IgD-negative memory B cell (primary cell): ENCODE results near the gene PRLH. TPM values are rescaled to one million over a fixed set of nuclear protein-coding genes. Genes with fewer than 3 reads are reported as not detected.

Experiments
- H3K27ac Mint-ChIP-seq, 3 donors: one replicate each; pipeline ENCODE4 v1.8.0; 2020 to 2022; ENCODE audit warnings: mild to moderate bottlenecking in 3 of 3, mixed read lengths in 3 of 3, moderate library complexity in 1 of 3
- H3K27me3 Mint-ChIP-seq: one replicate; pipeline ENCODE4 v1.8.0; 2021; ENCODE audit warnings: mixed read lengths
- H3K36me3 Mint-ChIP-seq: one replicate; pipeline ENCODE4 v1.8.0; 2020; ENCODE audit warnings: mild to moderate bottlenecking, mixed read lengths
- H3K4me1 Mint-ChIP-seq, 3 donors: one replicate each; pipeline ENCODE4 v1.8.0; 2020 to 2022; ENCODE audit warnings: mixed read lengths in 3 of 3, mild to moderate bottlenecking in 1 of 3
- H3K4me3 Mint-ChIP-seq, 4 donors: one replicate each; pipeline ENCODE4 v1.8.0; 2020 to 2022; ENCODE audit warnings: mild to moderate bottlenecking in 4 of 4, mixed read lengths in 4 of 4, moderate library complexity in 3 of 4
- H3K9me3 Mint-ChIP-seq, 3 donors: one replicate each; pipeline ENCODE4 v1.8.0; 2020 to 2021; ENCODE audit warnings: mixed read lengths in 3 of 3, mild to moderate bottlenecking in 1 of 3
- polyA plus RNA-seq: library from polyadenylated mRNA; unstranded; fragments of 300-500 nt; fragmentation: Illumina TruSeq; gene quantifications from one replicate; pipeline ENCODE4 v1.2.3, GENCODE V29; 2021

PRLH gene, protein sequence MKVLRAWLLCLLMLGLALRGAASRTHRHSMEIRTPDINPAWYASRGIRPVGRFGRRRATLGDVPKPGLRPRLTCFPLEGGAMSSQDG
- not detected for polyA plus RNA-seq

DNA sequence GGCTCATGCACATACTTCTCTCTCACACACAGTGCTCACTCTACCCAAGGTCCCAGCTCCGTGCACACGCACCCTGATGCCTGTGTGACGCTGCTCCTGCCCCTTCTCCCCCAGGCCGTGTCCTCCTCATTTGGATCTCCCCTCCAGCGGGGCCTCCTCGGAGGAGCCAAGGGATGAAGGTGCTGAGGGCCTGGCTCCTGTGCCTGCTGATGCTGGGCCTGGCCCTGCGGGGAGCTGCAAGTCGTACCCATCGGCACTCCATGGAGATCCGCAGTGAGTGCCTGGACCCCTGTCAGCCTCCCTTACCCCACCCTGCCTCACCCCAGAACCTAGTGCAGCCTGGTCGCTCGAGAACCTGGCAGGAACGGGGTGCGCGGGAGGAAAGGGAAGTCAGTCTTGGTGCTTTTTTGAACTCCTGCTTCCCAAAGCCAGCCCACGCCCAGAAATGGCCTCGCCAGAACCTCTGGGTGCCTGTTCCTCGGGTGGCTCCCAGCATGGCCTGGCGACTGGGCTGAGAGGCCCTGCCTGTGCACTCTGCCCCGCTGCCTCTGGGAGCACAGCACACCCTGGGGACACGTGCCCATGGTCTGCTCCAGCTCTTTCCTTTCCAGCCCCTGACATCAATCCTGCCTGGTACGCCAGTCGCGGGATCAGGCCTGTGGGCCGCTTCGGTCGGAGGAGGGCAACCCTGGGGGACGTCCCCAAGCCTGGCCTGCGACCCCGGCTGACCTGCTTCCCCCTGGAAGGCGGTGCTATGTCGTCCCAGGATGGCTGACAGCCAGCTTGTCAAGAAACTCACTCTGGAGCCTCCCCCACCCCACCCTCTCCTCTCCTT is at the start of gene PRLH:
PRLH (plus strand) TSS at position 174 of the 835 bp plus-strand sequence; CDS start at position 174, 0 bp downstream.
- H3K4me1 Mint-ChIP-seq: peaks cover 0 to 2% (median 0%) of the 10 kb centered on the region in 3 donors
- H3K9me3 Mint-ChIP-seq: peaks cover 0 to 5% (median 3%) of the 10 kb centered on the region in 3 donors
- H3K36me3 Mint-ChIP-seq: no peaks in the 10 kb centered on the region
- no peak within 1 kb of the TSS for H3K27ac Mint-ChIP-seq
- peaks cover 7% of the 10 kb centered on the region for H3K27me3 Mint-ChIP-seq
- no peak within 1 kb of the TSS for H3K4me3 Mint-ChIP-seq

DNA sequence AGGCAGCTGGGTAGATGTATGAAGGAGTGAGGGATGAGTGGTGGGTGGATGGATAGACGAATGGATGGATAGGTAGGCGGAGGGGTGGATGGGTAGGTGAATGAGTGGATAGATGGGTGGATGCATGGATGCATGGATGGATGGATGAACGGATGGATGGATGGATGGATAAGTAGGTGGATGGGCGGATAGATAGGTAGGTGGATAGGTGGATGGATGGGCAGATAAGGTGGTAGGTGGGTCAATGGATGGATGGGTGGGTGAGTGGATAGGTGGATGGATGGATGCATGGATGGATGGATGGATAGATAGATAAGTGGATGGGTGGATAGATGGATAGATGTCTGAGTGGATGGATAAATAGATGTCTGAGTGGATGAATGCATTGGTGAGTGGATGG is 49.2 kb upstream of the PRLH start:
- Mint-ChIP-seq H3K4me1 (no peaks in the 10 kb centered on the region), H3K36me3 (no peaks in the 10 kb centered on the region), H3K27ac (no peak overlapping the region), H3K9me3 (no peaks in the 10 kb centered on the region), H3K27me3 (no peaks in the 10 kb centered on the region), H3K4me3 (no peak overlapping the region)

DNA sequence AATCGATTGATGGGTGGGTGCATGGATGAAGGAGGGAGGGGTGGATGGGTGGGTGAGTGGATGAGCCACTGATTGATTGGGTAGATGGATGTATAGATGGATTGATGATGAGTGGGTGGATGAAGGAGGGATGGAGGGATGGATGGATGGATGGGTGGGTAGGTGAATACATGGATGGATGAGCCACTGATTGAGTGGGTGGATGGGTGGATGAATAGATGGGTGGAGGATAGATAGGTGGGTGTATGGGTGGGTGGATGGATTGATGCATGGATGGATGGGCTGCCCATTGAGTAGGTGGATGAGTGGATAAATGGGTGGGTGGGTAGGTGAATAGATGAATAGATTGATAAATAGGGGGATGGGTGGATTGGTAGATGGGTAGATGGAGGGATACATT is 48.4 kb upstream of the PRLH start:
- no peaks in the 10 kb centered on the region for H3K9me3 Mint-ChIP-seq
- no peaks in the 10 kb centered on the region for H3K27me3 Mint-ChIP-seq
- H3K27ac Mint-ChIP-seq: no peak overlapping the region
- H3K4me1 Mint-ChIP-seq: no peaks in the 10 kb centered on the region
- no peak overlapping the region for H3K4me3 Mint-ChIP-seq
- no peaks in the 10 kb centered on the region for H3K36me3 Mint-ChIP-seq

DNA sequence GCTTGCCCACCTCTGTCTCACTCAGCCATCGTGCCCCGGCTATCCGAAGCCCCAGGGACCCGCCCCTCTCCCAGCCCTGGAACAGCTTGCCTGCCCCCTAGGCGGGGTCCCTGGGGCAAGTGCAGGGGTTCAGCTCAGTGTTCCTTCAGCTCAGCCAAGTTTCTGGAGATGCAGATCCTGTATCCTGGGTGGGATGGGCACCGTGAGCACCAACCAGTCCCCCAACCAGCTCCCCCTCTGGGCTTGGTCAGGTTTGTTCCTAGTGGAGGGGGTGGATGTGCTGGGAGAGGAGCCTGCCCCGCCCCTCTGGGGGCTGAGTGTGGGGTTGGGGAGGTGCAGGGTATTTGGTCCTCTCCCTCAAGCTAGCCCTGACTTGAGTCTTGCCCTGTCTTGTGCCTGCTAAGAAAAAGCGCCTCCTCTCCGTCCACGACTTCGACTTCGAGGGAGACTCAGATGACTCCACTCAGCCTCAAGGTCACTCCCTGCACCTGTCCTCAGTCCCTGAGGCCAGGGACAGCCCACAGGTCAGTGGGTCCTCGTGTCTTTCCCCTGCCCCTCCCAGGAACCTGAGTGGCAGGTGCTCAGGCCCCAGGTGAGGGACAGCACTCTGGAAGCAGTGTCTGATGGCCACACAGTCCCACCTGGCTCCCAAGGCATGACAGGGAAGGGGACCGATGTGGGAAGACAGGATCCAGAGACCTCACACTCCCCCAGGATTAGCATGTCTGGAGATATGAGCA is 46.7 kb upstream of the PRLH start:
- H3K4me3 Mint-ChIP-seq: no peak overlapping the region
- no peaks in the 10 kb centered on the region for H3K4me1 Mint-ChIP-seq
- H3K27me3 Mint-ChIP-seq: no peaks in the 10 kb centered on the region
- H3K36me3 Mint-ChIP-seq: no peaks in the 10 kb centered on the region
- no peak overlapping the region for H3K27ac Mint-ChIP-seq
- no peaks in the 10 kb centered on the region for H3K9me3 Mint-ChIP-seq

DNA sequence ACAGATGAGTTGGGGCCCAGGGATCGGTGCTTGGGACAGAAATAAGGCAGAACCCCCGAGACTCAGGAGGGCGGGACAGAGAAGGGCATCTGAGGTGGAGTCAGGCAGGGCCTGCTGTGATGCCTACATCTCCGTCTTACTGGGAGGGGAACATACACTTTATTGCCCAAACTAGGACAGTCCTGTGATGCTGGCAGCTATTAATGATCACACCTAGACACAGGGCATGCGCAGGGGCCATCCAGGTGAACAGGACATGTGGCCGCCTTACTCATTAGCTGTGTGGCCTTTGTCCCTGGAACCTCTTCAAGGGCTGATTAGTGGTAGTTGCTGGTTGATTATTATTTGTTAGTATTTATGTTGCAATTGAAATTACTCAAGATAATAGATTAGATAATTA is 46.1 kb upstream of the PRLH start:
- H3K4me1 Mint-ChIP-seq: no peaks in the 10 kb centered on the region
- H3K4me3 Mint-ChIP-seq: no peak overlapping the region
- no peaks in the 10 kb centered on the region for H3K27me3 Mint-ChIP-seq
- H3K27ac Mint-ChIP-seq: no peak overlapping the region
- no peaks in the 10 kb centered on the region for H3K9me3 Mint-ChIP-seq
- H3K36me3 Mint-ChIP-seq: no peaks in the 10 kb centered on the region

DNA sequence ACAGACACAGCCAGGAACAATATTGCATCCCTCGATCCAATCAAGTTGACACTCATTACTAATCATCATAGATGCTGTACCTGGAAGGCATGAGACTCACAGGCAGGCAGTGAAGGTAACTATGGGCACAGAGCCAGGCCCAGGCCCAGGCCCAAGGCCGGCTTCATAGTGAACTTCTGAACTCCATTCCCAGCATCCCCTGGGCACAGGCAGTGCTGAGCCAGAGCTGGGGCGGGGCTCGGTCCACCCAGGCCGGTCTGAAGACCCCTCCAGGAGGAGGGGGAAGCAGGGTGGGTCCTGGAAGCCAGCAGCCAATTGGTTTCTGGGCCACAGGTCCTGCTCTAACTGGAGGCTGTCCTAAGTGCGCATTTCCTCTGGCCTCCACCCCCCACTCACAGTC is 41.7 kb upstream of the PRLH start:
- Mint-ChIP-seq H3K27ac (no peak overlapping the region), H3K27me3 (no peaks in the 10 kb centered on the region), H3K4me3 (no peak overlapping the region), H3K36me3 (peaks cover 2% of the 10 kb centered on the region), H3K4me1 (peaks cover 5 to 10% (median 6%) of the 10 kb centered on the region in 3 donors), H3K9me3 (no peaks in the 10 kb centered on the region)

DNA sequence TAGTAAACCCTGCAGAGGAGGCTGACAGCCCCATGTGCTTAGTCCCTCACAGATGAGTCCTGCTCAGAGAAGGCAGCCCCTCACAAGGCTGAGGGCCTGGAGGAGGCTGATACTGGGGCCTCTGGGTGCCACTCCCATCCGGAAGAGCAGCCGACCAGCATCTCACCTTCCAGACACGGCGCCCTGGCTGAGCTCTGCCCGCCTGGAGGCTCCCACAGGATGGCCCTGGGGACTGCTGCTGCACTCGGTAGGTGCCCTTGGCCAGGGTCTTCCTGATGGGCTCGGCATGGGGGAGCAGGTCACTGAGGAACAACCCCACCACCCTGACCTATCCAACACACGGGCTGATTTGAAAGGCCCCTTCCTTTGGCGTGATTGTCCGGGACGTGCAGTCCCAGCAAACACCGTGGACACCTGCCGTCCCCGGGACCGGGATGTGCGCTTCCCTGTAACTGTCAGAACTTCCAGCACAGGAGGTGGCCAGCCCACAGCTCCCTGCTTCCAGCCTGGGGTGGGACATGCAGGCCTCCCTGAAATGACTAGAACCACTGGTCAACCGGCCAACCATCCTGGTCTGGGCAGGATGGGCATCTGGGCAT is 40.7 kb upstream of the PRLH start:
- Mint-ChIP-seq H3K27ac (no peak overlapping the region), H3K36me3 (peaks cover 2% of the 10 kb centered on the region), H3K4me1 (peaks cover 7 to 10% (median 7%) of the 10 kb centered on the region in 3 donors), H3K4me3 (no peak overlapping the region), H3K9me3 (no peaks in the 10 kb centered on the region), H3K27me3 (no peaks in the 10 kb centered on the region)

DNA sequence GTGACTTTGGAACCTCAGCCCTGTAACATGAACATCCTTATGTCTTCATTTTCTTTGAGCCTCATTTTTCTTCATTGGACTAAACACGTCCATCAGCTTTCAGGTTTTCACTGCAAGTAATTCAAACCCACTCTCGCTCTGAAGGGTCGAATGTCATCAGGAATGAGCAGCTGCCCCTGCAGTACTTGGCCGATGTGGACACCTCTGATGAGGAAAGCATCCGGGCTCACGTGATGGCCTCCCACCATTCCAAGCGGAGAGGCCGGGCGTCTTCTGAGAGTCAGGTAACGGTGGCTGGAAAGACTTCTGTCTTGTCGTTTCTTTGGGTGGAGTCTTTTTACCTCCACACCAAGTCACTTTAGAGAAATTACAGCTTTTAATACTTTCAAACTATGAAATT is 39.1 kb upstream of the PRLH start:
- no peaks in the 10 kb centered on the region for H3K27me3 Mint-ChIP-seq
- peaks cover 7 to 10% (median 7%) of the 10 kb centered on the region in 3 donors for H3K4me1 Mint-ChIP-seq
- no peak overlapping the region for H3K27ac Mint-ChIP-seq
- H3K36me3 Mint-ChIP-seq: peaks cover 2% of the 10 kb centered on the region
- no peaks in the 10 kb centered on the region for H3K9me3 Mint-ChIP-seq
- no peak overlapping the region for H3K4me3 Mint-ChIP-seq

DNA sequence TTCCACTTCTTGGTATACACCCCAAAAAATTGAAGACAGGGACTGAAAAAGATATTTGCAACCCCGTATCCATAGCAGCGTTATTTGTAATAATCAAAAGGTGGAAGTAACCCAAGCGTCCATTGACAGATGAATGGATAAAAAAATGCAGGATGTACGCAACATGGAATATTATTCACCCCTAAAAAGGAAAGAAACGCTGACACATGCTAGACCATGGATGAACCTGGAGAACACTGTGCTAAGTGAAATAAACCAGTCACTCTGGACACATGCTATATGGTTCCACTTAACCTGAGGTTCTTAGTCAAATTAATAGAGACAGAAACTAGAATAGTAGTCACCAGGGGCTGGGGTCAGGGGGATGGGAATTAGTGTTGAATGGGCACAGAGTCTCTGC is 38.6 kb upstream of the PRLH start:
- H3K9me3 Mint-ChIP-seq: no peaks in the 10 kb centered on the region
- H3K27ac Mint-ChIP-seq: no peak overlapping the region
- peaks cover 7 to 10% (median 7%) of the 10 kb centered on the region in 3 donors for H3K4me1 Mint-ChIP-seq

DNA sequence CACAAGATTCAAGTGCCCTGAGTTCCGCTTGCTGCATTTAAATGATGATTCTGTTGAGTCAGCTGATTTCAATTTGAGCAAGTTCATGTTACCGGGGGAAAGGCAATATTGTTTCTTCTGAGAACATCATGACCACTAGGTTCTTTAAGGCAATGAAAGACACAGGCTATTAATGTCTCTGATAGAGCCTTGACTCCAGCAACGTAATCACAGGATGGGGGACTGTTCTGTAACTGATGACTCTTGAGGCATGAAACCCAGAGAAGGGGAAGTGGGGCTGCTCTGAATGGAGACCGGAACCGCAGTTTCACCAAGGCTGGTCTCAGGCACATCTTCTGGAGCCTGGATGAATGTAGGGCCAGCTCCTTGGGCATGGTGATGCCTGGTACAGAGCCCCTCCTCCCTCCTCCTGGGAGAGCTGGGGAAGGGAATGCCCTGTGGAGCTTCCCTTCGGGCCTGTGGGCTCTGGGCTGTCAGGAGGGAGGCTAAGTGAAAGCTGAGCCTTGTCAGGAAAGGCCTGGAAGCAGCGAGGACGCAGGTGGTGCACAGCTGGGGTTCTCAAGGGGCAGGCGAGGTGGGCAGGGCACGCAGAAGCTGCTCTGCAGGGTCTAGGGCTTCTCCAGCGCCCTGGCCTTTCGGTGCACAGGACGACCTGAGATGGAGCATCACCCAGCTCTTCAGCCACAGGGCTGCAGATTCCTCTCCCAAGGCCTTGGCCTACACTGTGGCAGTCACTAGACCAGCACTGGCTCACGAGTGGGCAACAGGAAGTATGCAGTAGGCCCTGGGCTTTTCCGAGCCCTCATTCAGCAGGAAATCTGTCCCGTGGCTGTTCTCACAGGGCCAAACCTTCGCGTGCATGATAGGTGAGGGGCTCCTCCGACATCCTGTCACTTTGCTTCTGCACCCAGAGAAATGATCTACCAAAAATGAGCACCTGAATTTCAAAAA is 36.6 kb upstream of the PRLH start:
- peaks cover 2% of the 10 kb centered on the region for H3K36me3 Mint-ChIP-seq
- H3K27ac Mint-ChIP-seq: no peak overlapping the region
- no peaks in the 10 kb centered on the region for H3K27me3 Mint-ChIP-seq
- H3K4me1 Mint-ChIP-seq: peaks cover 7 to 17% (median 10%) of the 10 kb centered on the region in 3 donors
- peak overlapping the region in 2 of 4 donors; percentile 48 to 81 for H3K4me3 Mint-ChIP-seq
- H3K9me3 Mint-ChIP-seq: no peaks in the 10 kb centered on the region

More for the DNA sequence above, 38.6 kb upstream of the PRLH start:
- no peak overlapping the region for H3K4me3 Mint-ChIP-seq
- H3K36me3 Mint-ChIP-seq: peaks cover 2% of the 10 kb centered on the region
- H3K27me3 Mint-ChIP-seq: no peaks in the 10 kb centered on the region

DNA sequence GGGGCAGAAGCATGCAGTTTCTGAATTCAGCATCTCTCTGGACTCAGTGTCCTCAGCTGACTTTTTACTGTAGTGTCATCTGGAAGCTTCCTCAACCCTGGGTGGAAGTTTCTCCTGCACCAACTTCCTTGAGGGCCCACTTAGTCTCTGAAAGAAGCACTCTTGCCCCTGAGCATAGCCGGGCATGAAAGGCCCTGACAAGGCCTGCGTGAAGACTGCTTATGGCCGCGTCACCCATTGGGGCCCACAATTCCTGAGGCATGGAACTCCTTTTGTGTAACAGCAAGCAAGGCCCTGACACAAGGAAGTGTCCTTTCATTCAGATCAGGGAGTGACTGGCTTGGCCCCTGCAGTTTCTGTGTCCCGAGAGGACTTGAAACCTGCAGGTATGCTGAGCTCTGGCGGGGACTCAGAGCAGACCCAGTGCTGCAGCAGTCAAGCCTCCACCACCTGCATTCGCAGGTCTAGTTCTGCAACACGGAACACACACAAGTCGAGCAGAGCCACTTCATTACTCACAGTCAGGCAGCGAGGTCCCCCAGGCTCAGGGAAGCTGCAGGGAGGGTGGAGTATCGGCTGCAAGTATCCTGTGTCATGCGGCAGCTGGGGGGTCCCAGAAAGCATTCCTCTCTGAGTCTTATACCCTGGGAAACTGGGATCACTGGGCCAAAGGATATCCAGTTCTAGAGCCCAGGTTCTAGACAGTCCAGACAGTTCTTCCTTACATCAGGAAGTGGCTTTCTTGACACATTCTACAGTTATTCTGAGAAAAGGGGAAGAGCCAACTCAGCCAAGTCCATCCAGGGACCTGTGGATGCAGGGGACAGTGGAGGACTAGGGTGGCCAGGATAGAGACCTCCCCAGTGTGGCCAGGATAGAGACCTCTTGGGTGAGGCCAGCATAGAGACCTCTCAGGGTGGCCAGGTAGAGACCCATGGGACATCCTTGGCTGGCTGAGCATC is 35.6 kb upstream of the PRLH start:
- Mint-ChIP-seq H3K9me3 (no peaks in the 10 kb centered on the region), H3K4me3 (no peak overlapping the region), H3K36me3 (peaks cover 2% of the 10 kb centered on the region), H3K27me3 (no peaks in the 10 kb centered on the region), H3K4me1 (peaks cover 7 to 17% (median 10%) of the 10 kb centered on the region in 3 donors), H3K27ac (peak overlapping the region in 1 of 3 donors; percentile 16)

DNA sequence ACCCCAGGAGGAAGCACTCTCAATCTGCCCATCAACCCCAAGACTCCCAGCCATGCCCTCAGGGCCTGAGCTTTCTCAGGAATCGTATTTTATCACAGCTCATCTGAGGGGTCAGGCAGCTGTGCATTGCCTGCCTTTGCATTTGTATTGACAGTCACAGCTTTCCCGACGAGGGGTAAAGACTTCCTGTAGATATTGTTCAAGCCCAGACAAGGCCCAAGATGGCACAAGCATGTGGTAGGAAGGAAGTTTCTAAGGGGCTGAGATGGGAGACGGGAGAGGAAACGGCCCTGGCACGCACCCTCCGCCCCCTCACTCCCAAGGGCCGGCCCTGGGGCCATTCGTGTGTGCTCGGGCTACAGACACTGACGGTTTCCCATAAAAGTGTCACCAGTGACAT is 34.2 kb upstream of the PRLH start:
- Mint-ChIP-seq H3K27me3 (peaks cover 1% of the 10 kb centered on the region), H3K27ac (no peak overlapping the region), H3K4me3 (no peak overlapping the region), H3K9me3 (no peaks in the 10 kb centered on the region), H3K4me1 (peaks cover 7 to 17% (median 10%) of the 10 kb centered on the region in 3 donors), H3K36me3 (peaks cover 2% of the 10 kb centered on the region)

DNA sequence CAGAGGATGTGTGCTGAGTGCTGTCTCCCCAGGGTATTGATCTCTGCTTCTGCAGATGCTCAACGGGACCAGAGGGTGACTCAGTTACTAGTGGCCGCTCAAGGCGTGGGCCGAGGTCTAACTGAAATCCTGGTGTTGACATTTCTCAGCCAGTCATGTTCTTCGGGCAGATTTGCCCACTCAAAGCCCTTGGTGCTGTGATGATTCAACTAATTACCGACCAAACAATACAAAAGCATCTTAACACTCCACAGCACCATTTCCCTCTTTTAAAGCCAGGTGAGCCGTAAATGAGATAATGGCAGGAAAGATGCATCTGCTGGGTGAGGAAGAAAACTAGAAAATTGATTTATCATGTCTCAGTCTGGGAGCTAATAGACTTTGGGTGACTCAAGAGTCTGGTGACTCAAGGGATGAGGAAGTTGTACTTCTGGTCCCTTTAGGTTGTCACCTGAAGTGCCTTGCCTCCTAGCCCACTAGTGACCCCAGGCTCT is 32.7 kb upstream of the PRLH start:
- Mint-ChIP-seq H3K27me3 (peaks cover 7% of the 10 kb centered on the region), H3K9me3 (no peaks in the 10 kb centered on the region), H3K4me1 (peaks cover 7 to 15% (median 10%) of the 10 kb centered on the region in 3 donors), H3K27ac (no peak overlapping the region), H3K36me3 (no peaks in the 10 kb centered on the region), H3K4me3 (no peak overlapping the region)
